ENCODE measurements around the gene JAKMIP2. TPM values are rescaled to one million over a fixed set of nuclear protein-coding genes. Genes with fewer than 3 reads are reported as not detected.

Gene JAKMIP2
- total RNA-seq, 5 donors from 2014 or later (not counting 1 experiment from before 2014, with no cell fraction given): 1.8 to 8.3 (median 5.7) TPM

DNA sequence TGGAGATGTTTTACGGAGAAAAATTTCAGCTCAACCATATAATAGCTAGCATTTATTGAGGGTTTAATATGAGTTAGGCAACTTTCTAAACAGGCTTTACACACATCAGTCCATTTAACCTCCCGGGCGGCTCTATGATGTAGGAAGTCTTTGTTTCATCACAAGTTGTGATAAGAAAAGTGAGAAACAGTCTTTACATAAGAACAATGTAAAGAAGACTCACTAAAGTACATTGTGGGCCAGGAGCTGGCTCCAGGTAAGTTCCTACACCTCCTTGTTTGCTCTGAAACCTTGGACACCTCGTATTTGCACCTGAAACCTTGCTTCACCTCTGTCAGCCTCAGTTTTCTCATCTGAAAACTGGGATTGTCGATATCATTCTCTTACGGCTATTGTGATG, 116.1 kb downstream of the JAKMIP2 start:
- ChIA-PET CTCF (no interaction called here), POLR2A (no interaction called here)

DNA sequence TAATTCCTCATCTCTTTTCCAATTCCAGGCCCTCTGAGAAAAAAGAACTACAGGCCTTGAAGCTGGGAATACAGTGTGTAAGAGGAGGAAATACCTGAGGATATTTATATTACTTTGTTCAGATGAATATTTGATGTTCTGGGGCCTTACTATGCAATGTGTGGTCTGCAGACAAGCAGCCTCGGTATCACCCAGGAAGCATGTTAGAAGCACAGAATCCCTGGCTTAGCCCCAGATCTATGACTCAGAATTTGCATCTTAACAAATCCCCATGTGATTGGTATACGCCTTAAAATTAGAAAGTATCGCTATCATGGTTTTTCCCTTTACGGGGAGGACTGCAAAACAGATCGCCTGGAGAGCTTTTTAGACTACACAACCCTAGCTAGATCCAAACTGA, 121.0 kb downstream of the JAKMIP2 start:
- ATAC-seq (replicated peaks in 1 of 4) (no peak), DNase-seq (no peak)
- no peaks in the 10 kb centered on the region for H3K9me3 ChIP-seq
- peaks cover 4 to 14% of the 10 kb centered on the region in 2 donors for H3K36me3 ChIP-seq (ENCODE audit: control insufficient read depth in 2 of 2, extremely low read depth in 1 of 2, insufficient read depth in 1 of 2, low read length in 1 of 2)
- 100% methylated on average over 1 of the region's 5 CpGs for WGBS (ENCODE audit: insufficient coverage)
- Mint-ChIP-seq H3K4me3 (no peak overlapping the region), H3K36me3 (peaks cover 36% of the 10 kb centered on the region), H3K9me3 (peaks cover 0 to 6% (median 2%) of the 10 kb centered on the region in 3 donors), H3K27me3 (no peaks in the 10 kb centered on the region), H3K4me1 (no peaks in the 10 kb centered on the region), H3K27ac (no peak overlapping the region)
- CTCF ChIA-PET: no interaction called here
- H3K27ac ChIP-seq (ENCODE audit: low read length): no peak overlapping the region
- H3K4me3 ChIP-seq (ENCODE audit: control insufficient read depth in 1 of 2, extremely low read depth in 1 of 2, low read length in 1 of 2): no peak overlapping the region
- POLR2A ChIA-PET: no interaction called here
- no peaks in the 10 kb centered on the region for H3K4me1 ChIP-seq (ENCODE audit: control insufficient read depth in 1 of 2, extremely low read depth in 1 of 2, insufficient read depth in 2 of 2, low read length in 2 of 2)
- H3K27me3 ChIP-seq (replicated peaks in 1 of 2; ENCODE audit: control insufficient read depth in 2 of 2, extremely low read depth in 1 of 2, insufficient read depth in 2 of 2, low read length in 1 of 2): peaks cover 0 to 2% of the 10 kb centered on the region in 2 experiments

More for the DNA sequence above, 116.1 kb downstream of the JAKMIP2 start:
- Mint-ChIP-seq H3K4me1 (no peaks in the 10 kb centered on the region), H3K27ac (no peak overlapping the region), H3K36me3 (peaks cover 24% of the 10 kb centered on the region), H3K4me3 (no peak overlapping the region), H3K9me3 (no peaks in the 10 kb centered on the region), H3K27me3 (no peaks in the 10 kb centered on the region)
- no peak for DNase-seq
- Histone ChIP-seq H3K4me3 (ENCODE audit: control insufficient read depth in 1 of 2, extremely low read depth in 1 of 2, low read length in 1 of 2) (no peak overlapping the region), H3K36me3 (ENCODE audit: control insufficient read depth in 2 of 2, extremely low read depth in 1 of 2, insufficient read depth in 1 of 2, low read length in 1 of 2) (peaks cover 3 to 6% of the 10 kb centered on the region in 2 donors), H3K27me3 (replicated peaks in 1 of 2; ENCODE audit: control insufficient read depth in 2 of 2, extremely low read depth in 1 of 2, insufficient read depth in 2 of 2, low read length in 1 of 2) (no peaks in the 10 kb centered on the region), H3K4me1 (ENCODE audit: control insufficient read depth in 1 of 2, extremely low read depth in 1 of 2, insufficient read depth in 2 of 2, low read length in 2 of 2) (no peaks in the 10 kb centered on the region), H3K27ac (ENCODE audit: low read length) (no peak overlapping the region), H3K9me3 (no peaks in the 10 kb centered on the region)
- WGBS (ENCODE audit: insufficient coverage): no CpG with 5 or more reads among the region's 6 CpGs
- ATAC-seq (replicated peaks in 1 of 4): no peak

DNA sequence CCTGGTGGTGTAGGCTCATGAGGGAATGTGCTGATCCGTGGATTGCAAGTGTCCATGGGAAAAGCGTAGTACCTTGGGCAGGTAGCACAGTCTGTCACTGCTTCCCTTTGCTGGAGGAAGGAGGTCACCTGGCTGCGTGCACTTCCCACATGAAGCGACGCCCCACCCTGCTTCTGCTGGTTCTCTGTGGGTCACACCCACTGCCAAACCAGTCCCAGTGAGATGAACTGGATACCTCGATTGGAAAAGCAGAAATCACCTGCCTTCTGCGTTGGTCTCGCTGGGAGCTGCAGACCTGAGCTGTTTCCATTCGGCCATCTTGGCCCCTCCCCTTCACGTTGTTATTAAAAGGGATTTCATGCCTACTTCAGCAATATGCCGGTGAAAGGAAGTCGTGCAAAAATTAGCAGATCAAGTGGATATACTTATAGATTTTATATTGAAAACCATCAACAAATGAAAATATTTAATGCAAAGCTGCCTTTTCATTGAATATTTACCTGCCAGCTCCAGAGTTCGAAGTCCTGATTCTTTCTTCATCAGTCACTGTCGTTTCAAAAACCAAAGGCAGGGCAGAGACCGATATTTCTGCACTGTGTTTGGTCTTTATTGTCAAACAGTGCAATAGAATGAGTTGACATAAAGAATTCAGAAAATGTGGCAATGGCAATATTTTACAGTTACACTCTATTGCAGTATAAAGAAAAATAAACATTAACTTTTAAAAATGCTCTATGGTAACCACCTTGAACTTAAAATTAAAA, 123.2 kb downstream of the JAKMIP2 start:
- no peak for ATAC-seq (replicated peaks in 1 of 4)
- ChIA-PET POLR2A (no interaction called here), CTCF (no interaction called here)
- no peak for DNase-seq
- no peak overlapping the region for H3K4me3 Mint-ChIP-seq
- peaks cover 4 to 14% of the 10 kb centered on the region in 2 donors for H3K36me3 ChIP-seq (ENCODE audit: control insufficient read depth in 2 of 2, extremely low read depth in 1 of 2, insufficient read depth in 1 of 2, low read length in 1 of 2)
- no peak overlapping the region for H3K27ac Mint-ChIP-seq
- H3K4me1 Mint-ChIP-seq: no peaks in the 10 kb centered on the region
- H3K9me3 ChIP-seq: no peaks in the 10 kb centered on the region
- H3K27me3 Mint-ChIP-seq: no peaks in the 10 kb centered on the region
- no peaks in the 10 kb centered on the region for H3K4me1 ChIP-seq (ENCODE audit: control insufficient read depth in 1 of 2, extremely low read depth in 1 of 2, insufficient read depth in 2 of 2, low read length in 2 of 2)
- 97% methylated on average over 9 of the region's 15 CpGs for WGBS (ENCODE audit: insufficient coverage)
- H3K27ac ChIP-seq (ENCODE audit: low read length): no peak overlapping the region
- H3K36me3 Mint-ChIP-seq: peaks cover 51% of the 10 kb centered on the region
- no peak overlapping the region for H3K4me3 ChIP-seq (ENCODE audit: control insufficient read depth in 1 of 2, extremely low read depth in 1 of 2, low read length in 1 of 2)
- H3K27me3 ChIP-seq (replicated peaks in 1 of 2; ENCODE audit: control insufficient read depth in 2 of 2, extremely low read depth in 1 of 2, insufficient read depth in 2 of 2, low read length in 1 of 2): peaks cover 0 to 2% of the 10 kb centered on the region in 2 experiments
- peaks cover 6 to 18% (median 8%) of the 10 kb centered on the region in 3 donors for H3K9me3 Mint-ChIP-seq

DNA sequence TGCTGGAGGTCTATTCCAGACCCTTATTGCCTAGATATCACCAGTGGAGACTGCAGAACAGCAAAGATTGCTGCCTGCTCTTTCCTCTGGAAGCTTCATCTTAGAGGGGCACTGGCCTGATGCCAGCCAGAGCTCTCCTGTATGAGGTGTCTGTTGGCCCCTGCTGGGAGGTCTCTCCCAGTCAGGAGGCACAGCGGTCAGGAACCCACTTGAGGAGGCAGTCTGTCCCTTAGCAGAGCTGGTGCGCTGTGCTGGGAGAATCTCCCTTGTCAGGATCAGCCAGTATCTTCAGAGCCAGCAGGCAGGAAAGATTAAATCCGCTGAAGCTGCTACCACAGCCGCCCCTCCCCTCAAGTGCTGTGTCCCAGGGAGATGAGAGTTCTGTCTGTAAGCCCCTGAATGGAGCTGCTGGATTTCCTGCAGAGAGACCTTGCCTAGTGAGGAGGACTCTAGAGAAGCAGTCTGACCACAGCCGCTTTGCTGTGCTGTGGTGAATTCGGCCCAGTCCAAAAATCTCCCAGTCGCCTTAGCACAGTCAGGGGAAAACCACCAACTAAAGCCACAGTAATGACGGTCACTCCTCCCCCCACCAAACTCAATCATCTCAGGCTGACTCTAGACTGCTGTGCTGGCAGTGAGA, 124.1 kb downstream of the JAKMIP2 start:
- ChIA-PET POLR2A (no interaction called here), CTCF (no interaction called here)
- 93% methylated on average over 5 of the region's 8 CpGs for WGBS (ENCODE audit: insufficient coverage)
- peaks cover 53% of the 10 kb centered on the region for H3K36me3 Mint-ChIP-seq
- Histone ChIP-seq H3K9me3 (no peaks in the 10 kb centered on the region), H3K36me3 (ENCODE audit: control insufficient read depth in 2 of 2, extremely low read depth in 1 of 2, insufficient read depth in 1 of 2, low read length in 1 of 2) (peaks cover 4 to 14% of the 10 kb centered on the region in 2 donors), H3K27me3 (replicated peaks in 1 of 2; ENCODE audit: control insufficient read depth in 2 of 2, extremely low read depth in 1 of 2, insufficient read depth in 2 of 2, low read length in 1 of 2) (peaks cover 0 to 2% of the 10 kb centered on the region in 2 experiments), H3K27ac (ENCODE audit: low read length) (no peak overlapping the region), H3K4me1 (ENCODE audit: control insufficient read depth in 1 of 2, extremely low read depth in 1 of 2, insufficient read depth in 2 of 2, low read length in 2 of 2) (no peaks in the 10 kb centered on the region), H3K4me3 (ENCODE audit: control insufficient read depth in 1 of 2, extremely low read depth in 1 of 2, low read length in 1 of 2) (no peak overlapping the region)
- no peak overlapping the region for H3K4me3 Mint-ChIP-seq
- peaks cover 6 to 22% (median 8%) of the 10 kb centered on the region in 3 donors for H3K9me3 Mint-ChIP-seq
- ATAC-seq (replicated peaks in 1 of 4) (no peak), DNase-seq (no peak)
- no peaks in the 10 kb centered on the region for H3K27me3 Mint-ChIP-seq
- H3K4me1 Mint-ChIP-seq: no peaks in the 10 kb centered on the region
- no peak overlapping the region for H3K27ac Mint-ChIP-seq

DNA sequence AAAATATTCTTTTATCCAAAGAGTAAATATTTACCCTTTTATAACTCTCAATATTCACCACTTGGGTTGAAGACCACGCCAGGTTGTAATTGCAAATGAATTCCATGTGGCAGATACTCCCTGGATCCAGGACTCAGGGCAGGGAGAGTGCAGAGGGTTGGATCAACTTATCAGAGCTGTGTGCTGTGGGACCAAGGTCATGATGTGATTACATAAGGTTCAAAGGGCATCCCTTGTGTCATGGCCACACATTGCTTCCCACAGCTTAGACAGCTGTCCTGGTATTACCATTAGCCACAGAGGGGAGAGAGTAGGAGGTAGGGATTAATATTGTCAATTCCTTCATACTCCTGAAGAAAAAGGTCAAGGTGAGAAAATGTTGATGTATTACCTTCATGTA, 133.9 kb downstream of the JAKMIP2 start:
- ChIA-PET CTCF (interaction anchor here in 1 of 2 donors (0.6 kb wide), 1 partner anchor 21 kb away, joined by 5 read pairs; no protein-coding TSS in a partner anchor), POLR2A (no interaction called here)
- no peak for ATAC-seq (replicated peaks in 1 of 4)
- Mint-ChIP-seq H3K4me3 (no peak overlapping the region), H3K9me3 (peaks cover 0 to under 1% (median 0%) of the 10 kb centered on the region in 3 donors), H3K36me3 (peaks cover 28% of the 10 kb centered on the region), H3K4me1 (peaks cover 0 to 3% (median 0%) of the 10 kb centered on the region in 3 donors), H3K27ac (no peak overlapping the region), H3K27me3 (no peaks in the 10 kb centered on the region)
- no CpG with 5 or more reads among the region's 1 CpG for WGBS (ENCODE audit: insufficient coverage)
- H3K36me3 ChIP-seq (ENCODE audit: control insufficient read depth in 2 of 2, extremely low read depth in 1 of 2, insufficient read depth in 1 of 2, low read length in 1 of 2): no peaks in the 10 kb centered on the region
- no peaks in the 10 kb centered on the region for H3K27me3 ChIP-seq (replicated peaks in 1 of 2; ENCODE audit: control insufficient read depth in 2 of 2, extremely low read depth in 1 of 2, insufficient read depth in 2 of 2, low read length in 1 of 2)
- no peak for DNase-seq
- H3K9me3 ChIP-seq: no peaks in the 10 kb centered on the region
- no peak overlapping the region for H3K27ac ChIP-seq (ENCODE audit: low read length)
- no peak overlapping the region for H3K4me3 ChIP-seq (ENCODE audit: control insufficient read depth in 1 of 2, extremely low read depth in 1 of 2, low read length in 1 of 2)
- H3K4me1 ChIP-seq (ENCODE audit: control insufficient read depth in 1 of 2, extremely low read depth in 1 of 2, insufficient read depth in 2 of 2, low read length in 2 of 2): no peaks in the 10 kb centered on the region

DNA sequence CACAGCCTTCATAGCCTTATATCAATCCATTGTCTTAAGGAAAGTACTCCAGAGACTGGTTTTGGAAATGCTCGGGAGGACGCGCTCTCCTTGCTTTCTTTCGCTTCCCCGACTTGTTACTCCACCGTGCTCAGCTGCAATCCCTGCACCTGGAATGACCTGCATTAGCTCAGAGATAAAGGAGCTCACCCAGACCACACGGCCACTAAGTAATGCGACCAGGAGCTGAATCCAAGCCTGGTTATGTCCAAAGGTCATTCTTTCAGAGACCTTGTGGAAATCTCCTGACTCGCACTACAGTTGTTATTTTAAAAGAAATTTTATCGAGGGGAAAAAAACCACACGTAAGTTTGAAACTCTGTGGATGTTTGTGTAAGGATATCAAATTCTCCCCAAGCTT, 137.3 kb downstream of the JAKMIP2 start:
- no peak for DNase-seq
- Histone ChIP-seq H3K4me1 (ENCODE audit: control insufficient read depth in 1 of 2, extremely low read depth in 1 of 2, insufficient read depth in 2 of 2, low read length in 2 of 2) (no peaks in the 10 kb centered on the region), H3K4me3 (ENCODE audit: control insufficient read depth in 1 of 2, extremely low read depth in 1 of 2, low read length in 1 of 2) (no peak overlapping the region), H3K27ac (ENCODE audit: low read length) (no peak overlapping the region), H3K9me3 (no peaks in the 10 kb centered on the region), H3K27me3 (replicated peaks in 1 of 2; ENCODE audit: control insufficient read depth in 2 of 2, extremely low read depth in 1 of 2, insufficient read depth in 2 of 2, low read length in 1 of 2) (no peaks in the 10 kb centered on the region), H3K36me3 (ENCODE audit: control insufficient read depth in 2 of 2, extremely low read depth in 1 of 2, insufficient read depth in 1 of 2, low read length in 1 of 2) (peaks cover 0 to 6% of the 10 kb centered on the region in 2 donors)
- Mint-ChIP-seq H3K27ac (no peak overlapping the region), H3K4me3 (no peak overlapping the region), H3K9me3 (no peaks in the 10 kb centered on the region), H3K36me3 (peaks cover 44% of the 10 kb centered on the region), H3K4me1 (peaks cover 0 to 3% (median 0%) of the 10 kb centered on the region in 3 donors), H3K27me3 (no peaks in the 10 kb centered on the region)
- POLR2A ChIA-PET: no interaction called here
- 97% methylated on average over 9 of the region's 11 CpGs for WGBS (ENCODE audit: insufficient coverage)
- CTCF ChIA-PET: interaction anchor here in 1 of 2 donors (0.6 kb wide), 1 partner anchor 8 kb away, joined by 7 read pairs; no protein-coding TSS in a partner anchor
- ATAC-seq (replicated peaks in 1 of 4): no peak
